Measurements from ENCODE around the gene MARCO. TPM values are rescaled to one million over a fixed set of nuclear protein-coding genes. Genes with fewer than 3 reads are reported as not detected.
"Not testable (repeated sequence)": the region's sequence is repeated elsewhere in the genome, so short reads cannot be mapped to it uniquely, and the experiment has no call there.

MARCO gene
- total and polyA plus RNA-seq, 2 donors = 0.42 to 21.7 TPM

DNA sequence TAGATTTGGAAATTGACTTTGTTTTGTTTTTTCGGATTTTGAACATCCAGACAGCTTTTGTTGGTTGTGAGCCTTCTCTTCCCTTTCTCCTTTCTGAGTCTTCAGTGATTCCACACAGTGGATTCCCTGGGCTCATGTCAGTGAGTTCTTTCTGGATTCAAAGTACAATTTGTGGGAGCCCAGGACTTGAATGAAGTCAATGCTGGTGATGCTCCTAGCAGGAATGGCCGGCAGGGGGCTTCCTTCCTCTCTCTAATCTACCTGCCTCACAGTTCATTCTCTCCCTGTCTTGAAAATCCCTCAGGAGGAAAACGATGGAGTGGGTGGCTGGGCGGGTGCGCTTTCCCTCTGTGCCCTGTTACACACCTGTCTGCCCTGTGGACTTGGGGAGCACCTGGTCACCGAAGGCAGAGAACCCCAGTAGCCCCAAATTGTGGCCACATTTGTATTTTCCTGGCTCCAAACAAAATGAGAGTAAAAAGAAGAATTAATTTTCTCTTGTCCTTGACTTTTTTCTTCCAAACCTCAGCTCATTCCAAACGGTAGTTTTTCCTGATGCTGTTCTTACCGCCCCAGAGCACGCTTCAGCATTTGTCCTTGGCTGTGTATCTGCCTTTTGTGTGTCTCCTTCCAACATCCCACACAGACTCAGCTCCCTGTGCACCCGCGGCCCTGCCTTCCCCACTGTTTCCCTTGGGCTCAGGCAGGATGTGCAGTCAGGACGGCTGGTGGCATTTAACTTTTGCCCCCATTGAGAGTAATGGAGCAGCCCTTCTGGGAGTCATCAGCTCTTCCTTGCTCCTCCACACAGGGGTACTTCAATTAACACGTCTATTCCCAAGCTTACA lies 86.6 kb downstream of the MARCO start:
- Histone ChIP-seq H3K4me1 (ENCODE audit: insufficient read depth) (no peaks in the 10 kb centered on the region), H3K36me3 (ENCODE audit: insufficient read depth) (no peaks in the 10 kb centered on the region), H3K4me3 (ENCODE audit: low read depth, low read length) (no peak overlapping the region), H3K27ac (ENCODE audit: low read depth) (no peak overlapping the region)
- DNase-seq (ENCODE audit: extremely low spot score) = no peak
- WGBS = 61% methylated on average over 13 of the region's 13 CpGs

DNA sequence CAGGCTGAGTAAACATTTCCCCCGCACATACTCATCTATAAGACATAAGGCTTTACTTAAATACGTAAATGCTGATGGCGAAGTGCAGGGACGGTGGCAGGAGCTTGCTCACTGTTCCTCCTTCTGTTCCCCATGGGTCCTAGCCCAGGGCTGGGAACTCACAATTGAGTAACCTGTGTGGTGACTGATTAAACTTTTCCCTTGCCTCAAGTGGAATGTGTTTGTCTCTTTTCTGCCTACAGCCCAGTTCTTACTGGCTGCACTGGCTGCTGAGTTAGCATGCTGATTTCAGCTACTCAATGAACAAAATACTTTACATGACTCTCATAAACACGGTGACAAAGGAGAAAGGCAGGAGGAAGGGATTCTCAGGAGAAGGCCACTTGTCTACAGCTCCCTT lies 87.3 kb downstream of the MARCO start:
- DNase-seq (ENCODE audit: extremely low spot score) = no peak
- Histone ChIP-seq H3K4me1 (ENCODE audit: insufficient read depth) (no peaks in the 10 kb centered on the region), H3K27ac (ENCODE audit: low read depth) (no peak overlapping the region), H3K36me3 (ENCODE audit: insufficient read depth) (no peaks in the 10 kb centered on the region), H3K4me3 (ENCODE audit: low read depth, low read length) (no peak overlapping the region)
- WGBS = 52% methylated on average over 5 of the region's 5 CpGs

DNA sequence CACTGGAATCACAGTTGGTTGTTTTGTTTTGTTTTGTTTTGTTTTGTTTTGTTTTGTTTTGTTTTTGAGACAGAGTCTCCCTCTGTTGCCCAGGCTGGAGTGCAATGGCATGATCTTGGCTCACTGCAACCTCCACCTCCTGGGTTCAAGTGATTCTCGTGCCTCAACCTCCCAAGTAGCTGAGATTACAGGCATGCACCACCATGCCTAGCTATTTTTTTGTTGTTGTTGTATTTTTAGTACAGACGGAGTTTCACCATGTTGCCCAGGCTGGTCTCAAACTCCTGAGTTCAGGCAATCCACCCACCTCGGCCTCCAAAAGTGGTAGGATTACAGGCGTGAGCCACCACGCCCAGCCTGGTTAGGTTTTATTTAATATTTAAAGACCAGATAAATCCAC lies 95.9 kb downstream of the MARCO start:
- H3K4me3 ChIP-seq (ENCODE audit: low read depth, low read length); H3K4me1 ChIP-seq (ENCODE audit: insufficient read depth); H3K27ac ChIP-seq (ENCODE audit: low read depth); DNase-seq (ENCODE audit: extremely low spot score); H3K36me3 ChIP-seq (ENCODE audit: insufficient read depth): not testable (repeated sequence)
- 67% methylated on average over 5 of the region's 5 CpGs for WGBS

DNA sequence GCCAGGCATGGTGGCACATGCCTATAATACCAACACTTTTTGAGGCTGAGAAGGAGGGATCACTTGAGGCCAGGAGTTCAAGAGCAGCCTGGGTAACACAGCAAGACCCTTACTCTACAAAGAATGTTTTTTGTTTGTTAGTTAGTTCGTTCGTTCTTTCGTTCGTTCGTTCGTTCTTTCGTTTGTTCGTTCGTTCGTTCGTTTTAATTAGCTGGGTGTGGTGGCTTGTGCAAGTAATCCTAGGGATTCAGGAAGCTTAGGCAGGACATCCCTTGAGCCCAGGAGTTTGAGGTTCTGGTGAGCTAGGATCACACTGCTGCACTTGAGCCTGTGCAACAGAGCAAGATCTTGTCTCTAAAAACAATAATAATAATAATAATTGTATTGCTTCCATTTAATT lies 98.7 kb downstream of the MARCO start:
- no peaks in the 10 kb centered on the region for H3K36me3 ChIP-seq (ENCODE audit: insufficient read depth)
- H3K27ac ChIP-seq (ENCODE audit: low read depth) = no peak overlapping the region
- H3K4me3 ChIP-seq (ENCODE audit: low read depth, low read length) = no peak overlapping the region
- no peak for DNase-seq (ENCODE audit: extremely low spot score)
- no peaks in the 10 kb centered on the region for H3K4me1 ChIP-seq (ENCODE audit: insufficient read depth)
- WGBS = 85% methylated on average over 11 of the region's 11 CpGs

Other genes with a start within 250 kb of the MARCO start
- not detected for gene EN1, start 94.5 kb upstream of the MARCO start, total RNA-seq
- gene EN1, start 94.5 kb upstream of the MARCO start, polyA plus RNA-seq = not detected
- gene C1QL2, start 216.6 kb downstream of the MARCO start, total RNA-seq = not detected
- 0.04 TPM for gene C1QL2, start 216.6 kb downstream of the MARCO start, polyA plus RNA-seq